ENCODE measurements around the gene ARAP1. TPM values are rescaled to one million over a fixed set of nuclear protein-coding genes. Genes with fewer than 3 reads are reported as not detected.
A peak's percentile ranks its signal among the peaks of the same experiment; 100 is the strongest.

ARAP1 gene
- total and polyA plus RNA-seq, 8 donors = 32.2 to 201 (median 69.8) TPM

- Histone ChIP-seq H3K36me3 (peaks cover 5 to 23% (median 11%) of the 10 kb centered on the region in 4 donors), H3K4me3 (no peak overlapping the region), H3K27me3 (no peaks in the 10 kb centered on the region), H3K9me3 (no peaks in the 10 kb centered on the region), H3K4me1 (peaks cover 36 to 96% (median 83%) of the 10 kb centered on the region in 4 donors), H3K27ac (no peak overlapping the region)
- WGBS, 5 donors = 61 to 78% (median 67%) methylated on average over 3 of the region's 3 CpGs
- intact Hi-C loops (cut with DNase I; ENCODE audit: low total_unique reads) = no loop called here
- no peak for DNase-seq
- TF ChIP-seq POLR2AphosphoS5 (IDR thresholded peaks at IDR 0.05) (no peak), EP300 (IDR thresholded peaks at IDR 0.05) (no peak), CTCF (IDR thresholded peaks at IDR 0.05) (no peak), POLR2A (IDR thresholded peaks at IDR 0.05) (no peak)
These were observed 18.6 kb upstream of the ARAP1 start for GRCh38 chr11:72770799-72771198.

- H3K4me1 ChIP-seq = peaks cover 26 to 94% (median 81%) of the 10 kb centered on the region in 4 donors
- intact Hi-C loops (cut with DNase I; ENCODE audit: low total_unique reads) = no loop called here
- 39 to 70% (median 41%) methylated on average over 4 of the region's 4 CpGs for WGBS, 5 donors
- peak in 1 of 2 donors; percentile 50 for DNase-seq
- peaks cover 5 to 23% (median 11%) of the 10 kb centered on the region in 4 donors for H3K36me3 ChIP-seq
- H3K27me3 ChIP-seq = no peaks in the 10 kb centered on the region
- H3K9me3 ChIP-seq = no peaks in the 10 kb centered on the region
- no peak overlapping the region for H3K4me3 ChIP-seq
- H3K27ac ChIP-seq = no peak overlapping the region
- no peak for TF ChIP-seq POLR2A (IDR thresholded peaks at IDR 0.05)
- no peak for TF ChIP-seq POLR2AphosphoS5 (IDR thresholded peaks at IDR 0.05)
- no peak for TF ChIP-seq EP300 (IDR thresholded peaks at IDR 0.05)
- TF ChIP-seq CTCF (IDR thresholded peaks at IDR 0.05) = no peak
These were observed 17.5 kb upstream of the ARAP1 start for GRCh38 chr11:72769680-72770079.

GRCh38 chr11:72768581-72768980 lies 16.4 kb upstream of the ARAP1 start:
- H3K9me3 ChIP-seq = no peaks in the 10 kb centered on the region
- peak overlapping the region in 1 of 5 donors; percentile 29 for H3K27ac ChIP-seq
- intact Hi-C loops (cut with DNase I; ENCODE audit: low total_unique reads) = no loop called here
- WGBS, 5 donors = 59 to 83% (median 66%) methylated on average over 3 of the region's 3 CpGs
- no peak overlapping the region for H3K4me3 ChIP-seq
- H3K4me1 ChIP-seq = peaks cover 17 to 94% (median 78%) of the 10 kb centered on the region in 4 donors
- no peaks in the 10 kb centered on the region for H3K27me3 ChIP-seq
- no peak for DNase-seq
- peaks cover 5 to 23% (median 11%) of the 10 kb centered on the region in 4 donors for H3K36me3 ChIP-seq
- TF ChIP-seq POLR2A (IDR thresholded peaks at IDR 0.05) (no peak), CTCF (IDR thresholded peaks at IDR 0.05) (no peak), POLR2AphosphoS5 (IDR thresholded peaks at IDR 0.05) (no peak), EP300 (IDR thresholded peaks at IDR 0.05) (no peak)

DNA sequence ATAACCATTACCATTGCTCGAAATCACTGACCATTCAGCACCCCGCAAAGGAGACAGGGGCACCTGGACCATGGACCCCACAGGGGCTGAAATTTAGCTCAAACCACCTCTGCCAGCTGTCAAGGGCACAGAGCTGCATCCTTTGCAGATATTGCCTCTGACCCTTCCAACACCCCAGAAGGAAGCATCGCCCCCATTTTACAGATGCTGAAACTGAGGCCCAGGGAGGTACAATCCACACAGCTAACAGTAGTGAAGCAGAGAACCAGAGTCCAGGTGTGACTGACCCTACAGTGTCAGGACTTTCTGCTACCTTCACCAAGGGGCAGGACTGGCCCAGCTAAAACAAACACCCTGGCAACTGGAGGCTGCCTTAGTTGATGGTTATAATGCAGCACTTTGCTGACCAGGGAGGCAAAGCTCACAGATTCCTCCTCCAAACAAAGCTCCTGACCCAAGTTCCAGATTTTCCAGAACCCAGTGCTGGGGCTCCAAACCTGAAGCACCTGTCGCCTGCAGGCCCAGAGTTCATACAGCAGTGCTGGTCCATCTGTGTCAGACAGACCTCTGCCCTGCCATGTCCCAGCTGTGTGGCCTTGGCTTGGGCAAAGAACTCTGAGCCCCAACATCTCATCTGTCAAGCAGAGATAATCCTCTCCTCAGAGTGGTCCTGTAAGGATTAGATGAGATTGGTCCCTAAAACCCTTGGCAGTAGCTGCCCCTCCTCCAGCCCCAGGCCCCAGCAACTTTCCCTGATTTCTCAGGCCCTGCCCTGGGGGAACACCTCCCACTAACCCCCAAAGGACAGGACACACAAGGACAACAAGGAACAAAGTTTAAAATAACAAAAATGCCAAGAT lies 15.2 kb upstream of the ARAP1 start:
- intact Hi-C loops (cut with DNase I; ENCODE audit: low total_unique reads) = no loop called here
- TF ChIP-seq POLR2AphosphoS5 (IDR thresholded peaks at IDR 0.05) (no peak), EP300 (IDR thresholded peaks at IDR 0.05) (no peak), CTCF (IDR thresholded peaks at IDR 0.05) (no peak), POLR2A (IDR thresholded peaks at IDR 0.05) (no peak)
- no peak for DNase-seq
- WGBS, 5 donors = 63 to 88% (median 73%) methylated on average over 3 to 4 of the region's 4 CpGs
- peaks cover 6 to 94% (median 68%) of the 10 kb centered on the region in 4 donors for H3K4me1 ChIP-seq
- peaks cover 5 to 24% (median 9%) of the 10 kb centered on the region in 4 donors for H3K36me3 ChIP-seq
- H3K9me3 ChIP-seq = no peaks in the 10 kb centered on the region
- H3K4me3 ChIP-seq = no peak overlapping the region
- peak overlapping the region in 2 of 5 donors; percentile 25 to 29 for H3K27ac ChIP-seq
- H3K27me3 ChIP-seq = no peaks in the 10 kb centered on the region
